Right lobe of liver (tissue), 6 donors: Measurements from ENCODE around the gene BMP7. TPM values are rescaled to one million over a fixed set of nuclear protein-coding genes. Genes with fewer than 3 reads are reported as not detected.

ENCODE experiments used
- ATAC-seq, 4 donors: fragments of 200-7000 bp; cut with Tn5 transposase; one replicate each; pipeline ENCODE4 v1.9.1; 2020; ENCODE audit warnings: mild to moderate bottlenecking in 4 of 4, moderate library complexity in 4 of 4
- DNase-seq, 3 donors: peaks; one replicate each; pipeline ENCODE4 v3.0.0-alpha.2; 2020
- H3K27ac ChIP-seq, 3 donors: fragments of 200-600 bp; one replicate each; pipeline ENCODE4 v1.8.0; 2022
- H3K27me3 ChIP-seq, 2 donors: fragments of 200-600 bp; one replicate each; pipeline ENCODE4 v1.8.0; 2022
- H3K36me3 ChIP-seq, 4 donors: fragments of 200-600 bp; sonication (generic) in 1 of 4; one replicate each; pipeline versions ENCODE4 v1.5.1 to v1.8.0; 2017 to 2022; ENCODE audit warnings: control low read depth in 1 of 4
- H3K4me1 ChIP-seq, 4 donors: fragments of 200-600 bp; sonication (generic) in 1 of 4; one replicate each; pipeline versions ENCODE4 v1.5.1 to v1.8.0; 2017 to 2022; ENCODE audit warnings: control low read depth in 1 of 4
- H3K4me3 ChIP-seq, 3 donors: fragments of 200-600 bp; one replicate each; pipeline ENCODE4 v1.8.0; 2022
- H3K9me3 ChIP-seq, 4 donors: fragments of 200-600 bp; sonication (generic) in 1 of 4; one replicate each; pipeline versions ENCODE4 v1.5.1 to v1.8.0; 2017 to 2022; ENCODE audit warnings: control low read depth in 1 of 4
- POLR2A ChIP-seq: fragments of 450-650 bp; IDR thresholded peaks from one replicate; pipeline ENCODE4 v1.6.1; 2017; ENCODE audit warnings: antibody characterized with exemption, mild to moderate bottlenecking
- WGBS: methylation state at CpG from one replicate; pipeline ENCODE4 v1.1.6; 2018; ENCODE audit warnings: low coverage, low lambda C conversion rate; ENCODE audit not compliant: insufficient coverage; ENCODE audit errors: missing lambda C conversion rate; 5-methylcytosine and 5-hydroxymethylcytosine counted together
- intact Hi-C, 2 donors: fragments of 100-400 bp; cut with DNase I; formaldehyde crosslinking; loops; one replicate each; pipeline versions ENCODE4 v1.11.2 to v1.14.1; 2022
- total RNA-seq, 6 experiments: library from RNA; depleted of rRNA in 2 of 6; stranded (reverse); fragments of >200 nt in 2 of 6; fragmentation: NEBNext Ultra II Directional in 3 of 6; extraction: Animal tissue kit (Norgen Biotek cat#: 25700) in 3 of 6; gene quantifications; one replicate each; pipeline versions ENCODE4 v1.1.0 to v1.2.4, GENCODE V29; 2016 to 2023
- TF ChIP-seq, protein P1 (sequence below), 4 donors: fragments of 200-600 bp in 3 of 4; fragments of 450-650 bp in 1 of 4; IDR thresholded peaks; one replicate each; pipeline versions ENCODE4 v1.5.1 to v1.8.0; 2016 to 2022; ENCODE audit warnings: antibody characterized with exemption in 4 of 4, mild to moderate bottlenecking in 2 of 4
- donor health status: DM: no; HTN: yes; CAD: no.
- donor health status: DM: no; HTN: no; CAD: no.
- donor health status: DM: no; HTN: no; CAD: no.
- donor health status: DM: no; HTN: yes; CAD: no.
- donor health status: DM: no; HTN: yes; CAD: no.

The BMP7 gene
- total RNA-seq, 6 experiments from 2014 or later, result not detected

DNA sequence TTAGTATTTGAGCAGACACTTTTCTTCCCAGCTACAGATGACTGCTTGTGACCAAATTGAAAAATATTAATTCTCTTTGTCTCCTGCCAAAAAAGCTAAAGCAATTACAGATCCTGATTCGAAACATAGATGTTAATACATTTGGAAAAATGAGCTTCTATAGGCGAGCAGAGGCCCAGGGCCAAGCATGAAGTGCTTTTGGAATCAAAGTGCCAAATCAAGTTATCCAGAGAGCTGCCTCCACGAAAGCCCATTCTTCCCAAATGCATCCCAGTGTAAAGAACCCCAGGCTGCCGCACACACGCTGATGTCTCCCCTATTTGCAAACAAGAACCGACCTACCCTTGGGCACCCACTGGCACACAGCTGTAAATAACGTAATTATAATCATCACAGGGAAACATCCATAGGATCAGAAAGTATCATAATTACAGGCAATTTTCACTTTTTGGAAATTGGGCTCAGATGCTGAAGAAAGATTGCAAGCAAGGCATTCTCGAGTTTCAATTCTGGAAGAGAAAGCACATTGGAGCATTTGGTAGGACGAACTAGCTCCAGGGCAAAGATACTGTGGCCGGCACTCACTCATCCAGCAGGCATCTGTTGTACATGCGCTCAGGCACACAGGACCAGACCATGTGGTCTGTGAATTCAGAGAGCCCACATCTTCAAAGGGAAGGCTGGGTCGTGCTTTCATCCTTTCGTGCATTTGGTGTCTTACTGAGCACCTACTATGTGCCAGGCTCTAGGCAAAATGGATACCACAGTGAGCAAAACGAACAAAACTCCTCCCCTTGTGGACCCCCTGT lies 45.9 kb downstream of the BMP7 start:
- TF ChIP-seq, protein P1, sequence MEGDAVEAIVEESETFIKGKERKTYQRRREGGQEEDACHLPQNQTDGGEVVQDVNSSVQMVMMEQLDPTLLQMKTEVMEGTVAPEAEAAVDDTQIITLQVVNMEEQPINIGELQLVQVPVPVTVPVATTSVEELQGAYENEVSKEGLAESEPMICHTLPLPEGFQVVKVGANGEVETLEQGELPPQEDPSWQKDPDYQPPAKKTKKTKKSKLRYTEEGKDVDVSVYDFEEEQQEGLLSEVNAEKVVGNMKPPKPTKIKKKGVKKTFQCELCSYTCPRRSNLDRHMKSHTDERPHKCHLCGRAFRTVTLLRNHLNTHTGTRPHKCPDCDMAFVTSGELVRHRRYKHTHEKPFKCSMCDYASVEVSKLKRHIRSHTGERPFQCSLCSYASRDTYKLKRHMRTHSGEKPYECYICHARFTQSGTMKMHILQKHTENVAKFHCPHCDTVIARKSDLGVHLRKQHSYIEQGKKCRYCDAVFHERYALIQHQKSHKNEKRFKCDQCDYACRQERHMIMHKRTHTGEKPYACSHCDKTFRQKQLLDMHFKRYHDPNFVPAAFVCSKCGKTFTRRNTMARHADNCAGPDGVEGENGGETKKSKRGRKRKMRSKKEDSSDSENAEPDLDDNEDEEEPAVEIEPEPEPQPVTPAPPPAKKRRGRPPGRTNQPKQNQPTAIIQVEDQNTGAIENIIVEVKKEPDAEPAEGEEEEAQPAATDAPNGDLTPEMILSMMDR (IDR thresholded peaks at IDR 0.05), result no peak
- TF ChIP-seq POLR2A, result no peak
- H3K27me3 ChIP-seq, result no peaks in the 10 kb centered on the region
- H3K4me1 ChIP-seq, result no peaks in the 10 kb centered on the region
- ATAC-seq (no peak), DNase-seq (no peak)
- H3K36me3 ChIP-seq, result no peaks in the 10 kb centered on the region
- intact Hi-C loops, result no loop called here
- H3K4me3 ChIP-seq, result no peak overlapping the region
- no peak overlapping the region for H3K27ac ChIP-seq
- 60% methylated on average over 8 of the region's 14 CpGs for WGBS
- H3K9me3 ChIP-seq, result no peaks in the 10 kb centered on the region

DNA sequence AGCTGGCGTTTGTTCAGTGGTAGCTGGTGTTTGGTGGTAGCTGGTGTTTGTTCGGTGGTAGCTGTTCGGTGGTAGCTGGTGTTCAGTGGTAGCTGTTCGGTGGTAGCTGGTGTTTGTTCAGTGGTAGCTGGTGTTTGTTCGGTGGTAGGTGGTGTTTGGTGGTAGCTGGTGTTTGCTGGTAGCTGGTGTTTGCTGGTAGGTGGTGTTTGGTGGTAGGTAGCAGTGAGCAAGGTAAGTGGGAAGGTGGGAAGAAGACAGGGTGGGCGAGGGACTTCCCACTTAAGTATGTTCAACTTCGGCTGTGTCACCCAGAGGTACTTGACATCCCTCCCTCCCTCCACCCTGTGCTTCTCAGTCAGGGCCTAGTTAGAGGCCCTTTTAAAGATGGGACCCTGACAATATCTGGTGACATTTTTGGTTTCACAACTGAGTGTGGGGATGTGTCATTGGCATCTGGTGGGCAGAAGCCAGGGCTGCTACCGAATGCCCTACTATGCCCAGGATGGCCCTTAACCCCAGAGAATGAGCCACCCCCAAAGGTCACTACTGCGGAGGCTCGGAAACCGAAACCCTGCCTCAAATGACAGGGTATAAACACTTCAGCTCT lies 47.3 kb downstream of the BMP7 start:
- no peak for DNase-seq
- no peak overlapping the region for H3K4me3 ChIP-seq
- no peak overlapping the region for H3K27ac ChIP-seq
- 77% methylated on average over 6 of the region's 11 CpGs for WGBS
- H3K27me3 ChIP-seq, result no peaks in the 10 kb centered on the region
- H3K36me3 ChIP-seq, result no peaks in the 10 kb centered on the region
- intact Hi-C loops, result no loop called here
- no peak for TF ChIP-seq POLR2A
- TF ChIP-seq, protein P1 (IDR thresholded peaks at IDR 0.05), result no peak
- no peak for ATAC-seq
- no peaks in the 10 kb centered on the region for H3K9me3 ChIP-seq
- H3K4me1 ChIP-seq, result no peaks in the 10 kb centered on the region

DNA sequence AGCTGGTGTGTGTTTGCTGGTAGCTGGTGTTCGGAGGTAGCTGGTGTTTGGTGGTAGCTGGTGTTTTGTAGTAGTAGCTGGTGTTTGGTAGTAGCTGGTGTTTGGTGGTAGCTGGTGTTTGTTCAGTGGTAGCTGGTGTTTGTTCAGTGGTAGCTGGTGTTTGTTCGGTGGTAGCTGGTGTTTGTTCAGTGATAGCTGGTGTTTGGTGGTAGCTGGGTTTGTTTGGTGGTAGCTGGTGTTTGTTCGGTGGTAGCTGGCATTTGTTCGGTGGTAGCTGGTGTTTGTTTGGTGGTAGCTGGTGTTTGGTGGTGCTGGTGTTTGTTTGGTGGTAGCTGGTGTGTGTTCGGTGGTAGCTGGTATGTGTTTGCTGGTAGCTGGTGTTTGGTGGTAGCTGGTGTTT lies 48.0 kb downstream of the BMP7 start:
- Histone ChIP-seq H3K27me3 (no peaks in the 10 kb centered on the region), H3K27ac (no peak overlapping the region), H3K36me3 (no peaks in the 10 kb centered on the region), H3K9me3 (no peaks in the 10 kb centered on the region), H3K4me1 (no peaks in the 10 kb centered on the region), H3K4me3 (no peak overlapping the region)
- TF ChIP-seq, protein P1 (IDR thresholded peaks at IDR 0.05), result no peak
- no peak for TF ChIP-seq POLR2A
- ATAC-seq, result no peak
- WGBS, result 80% methylated on average over 5 of the region's 5 CpGs
- intact Hi-C loops, result no loop called here
- no peak for DNase-seq

DNA sequence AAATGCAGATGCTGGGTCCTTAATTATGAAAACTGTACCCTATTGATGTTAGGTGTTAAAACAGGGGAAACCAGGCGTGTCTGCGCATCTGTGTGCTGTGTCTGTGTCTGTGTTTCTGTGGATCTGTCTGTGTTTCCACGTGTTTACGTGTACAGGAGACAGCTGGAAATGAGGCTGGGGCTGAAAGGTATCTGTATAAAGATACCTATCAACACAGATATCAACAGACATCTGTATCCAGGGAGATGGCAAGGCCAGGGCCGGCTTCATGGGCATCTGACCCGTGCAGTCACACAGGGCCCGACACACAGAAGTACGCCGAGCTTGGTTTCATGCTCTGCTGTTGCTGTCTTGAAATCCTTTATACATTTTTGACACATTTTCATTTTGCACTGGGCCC lies 48.6 kb downstream of the BMP7 start:
- Histone ChIP-seq H3K27ac (no peak overlapping the region), H3K27me3 (no peaks in the 10 kb centered on the region), H3K36me3 (no peaks in the 10 kb centered on the region), H3K4me3 (no peak overlapping the region), H3K4me1 (no peaks in the 10 kb centered on the region), H3K9me3 (no peaks in the 10 kb centered on the region)
- intact Hi-C loops, result no loop called here
- no peak for DNase-seq
- no peak for ATAC-seq
- TF ChIP-seq POLR2A, result no peak
- TF ChIP-seq, protein P1 (IDR thresholded peaks at IDR 0.05), result no peak
- 64% methylated on average over 8 of the region's 9 CpGs for WGBS
